Activated T-helper 1 cell treated with anti-CD3 and anti-CD28 coated beads, Interleukin-2, amount 50 U/mL, for 16 hours (primary cell): ENCODE measurements around the gene APBB2.
"Not testable (repeated sequence)": the region's sequence is repeated elsewhere in the genome, so short reads cannot be mapped to it uniquely, and the experiment has no call there.

Experiments used
- DNase-seq, 2 donors: peaks; one replicate each; pipeline ENCODE4 v3.0.0-alpha.2; 2020; ENCODE audit warnings: low read depth in 1 of 2, low spot score in 1 of 2

APBB2 gene

DNA sequence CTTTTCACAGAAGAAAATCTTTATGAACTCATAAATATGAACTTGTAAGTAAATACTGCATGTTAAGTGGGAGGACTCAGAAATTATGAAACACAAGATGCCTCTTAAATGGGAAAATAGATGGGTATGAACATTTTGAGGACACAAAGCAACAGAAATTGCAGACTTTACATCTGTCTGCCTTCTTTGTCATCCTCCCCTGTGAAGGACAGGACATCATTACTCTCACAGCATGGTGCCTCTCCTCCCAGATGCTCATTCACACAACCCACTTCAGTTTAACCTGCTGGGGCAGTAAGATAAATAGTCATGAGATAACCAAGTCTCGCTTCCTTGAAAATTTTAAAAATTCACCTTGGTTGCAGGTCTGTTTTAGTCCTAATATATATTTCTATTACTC lies 144.5 kb downstream of the APBB2 start:
- no peak for DNase-seq

DNA sequence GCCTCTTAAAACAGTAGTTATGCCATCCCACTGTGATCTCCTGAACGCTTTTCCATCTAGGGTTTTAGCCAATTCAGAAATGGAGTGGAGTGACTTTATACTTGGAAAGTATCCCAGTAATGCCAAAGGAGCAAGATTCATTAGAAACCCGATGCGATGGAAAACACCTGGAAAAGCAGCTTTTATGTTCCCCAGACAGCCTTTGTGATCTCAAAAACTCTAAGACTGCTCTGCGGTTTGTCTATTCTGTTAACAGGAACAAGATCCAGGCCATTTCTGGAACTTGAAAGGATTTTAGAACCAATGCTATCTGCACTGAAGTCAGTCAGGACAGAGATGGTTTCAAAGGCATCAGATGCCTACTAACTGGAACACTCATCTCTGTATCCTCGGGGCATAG lies 145.1 kb downstream of the APBB2 start:
- no peak for DNase-seq

DNA sequence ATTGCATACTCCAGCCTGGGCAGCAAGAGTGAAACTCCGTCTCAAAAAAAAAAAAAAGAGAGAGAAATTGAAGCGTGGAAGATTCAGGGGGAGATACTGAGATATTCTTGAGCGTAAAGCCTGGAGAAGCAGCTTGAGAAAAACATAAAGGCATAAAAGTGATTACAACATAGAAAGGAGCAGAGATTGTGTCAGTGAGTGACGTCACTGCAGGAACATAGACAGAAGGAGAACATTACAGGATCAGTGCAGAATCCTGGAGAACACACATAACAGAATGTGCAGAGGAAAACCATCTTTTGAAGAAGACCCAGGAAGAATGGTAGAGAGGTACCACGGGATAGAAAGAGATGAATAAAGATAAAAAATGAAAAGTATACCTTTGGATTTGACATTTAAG lies 147.0 kb downstream of the APBB2 start:
- no peak for DNase-seq

DNA sequence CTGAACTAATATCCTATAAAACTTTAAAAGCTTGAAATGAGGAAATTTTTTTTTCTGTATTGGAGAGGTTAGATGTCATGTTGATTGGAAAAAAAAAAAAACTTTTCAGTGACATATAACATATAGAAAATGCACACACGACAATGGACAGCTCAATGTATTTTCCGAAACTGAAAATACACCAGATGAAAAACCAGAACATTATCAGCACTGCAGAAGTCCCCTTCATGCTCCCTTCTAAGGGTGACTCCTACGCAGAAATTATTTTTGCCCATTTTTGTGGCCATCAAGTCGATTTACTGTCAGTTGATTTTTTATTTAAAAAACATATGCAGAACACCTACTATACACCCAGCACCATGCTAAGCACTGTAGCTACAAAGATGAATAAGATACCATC lies 148.3 kb downstream of the APBB2 start:
- no peak for DNase-seq

DNA sequence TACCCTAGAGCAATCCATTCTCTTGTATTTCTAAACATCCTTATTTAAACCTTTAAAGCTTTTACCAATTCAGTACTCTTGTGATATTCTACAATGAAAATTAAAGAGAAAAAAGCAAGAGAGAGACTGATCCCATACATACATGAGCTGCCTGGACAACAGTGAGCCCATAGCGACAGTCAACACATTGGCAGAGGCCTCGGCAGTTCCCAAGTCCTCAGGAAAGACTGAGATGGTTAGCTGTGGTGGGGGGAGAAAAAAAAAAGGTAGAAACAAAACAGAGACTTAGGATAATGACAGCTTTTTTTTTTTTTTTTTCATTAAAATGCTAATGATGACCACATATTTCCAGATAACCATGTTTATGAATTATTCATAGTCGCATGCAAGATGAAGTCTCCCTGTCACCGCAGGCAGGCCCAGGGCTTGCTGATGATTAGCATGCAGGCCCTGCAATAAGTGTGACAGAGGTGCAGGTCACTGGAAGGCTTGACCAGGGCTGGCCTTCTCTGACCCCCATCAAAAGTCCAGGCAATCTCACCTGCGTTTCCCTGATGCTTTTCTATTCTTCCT lies 148.8 kb downstream of the APBB2 start:
- DNase-seq, result no peak

DNA sequence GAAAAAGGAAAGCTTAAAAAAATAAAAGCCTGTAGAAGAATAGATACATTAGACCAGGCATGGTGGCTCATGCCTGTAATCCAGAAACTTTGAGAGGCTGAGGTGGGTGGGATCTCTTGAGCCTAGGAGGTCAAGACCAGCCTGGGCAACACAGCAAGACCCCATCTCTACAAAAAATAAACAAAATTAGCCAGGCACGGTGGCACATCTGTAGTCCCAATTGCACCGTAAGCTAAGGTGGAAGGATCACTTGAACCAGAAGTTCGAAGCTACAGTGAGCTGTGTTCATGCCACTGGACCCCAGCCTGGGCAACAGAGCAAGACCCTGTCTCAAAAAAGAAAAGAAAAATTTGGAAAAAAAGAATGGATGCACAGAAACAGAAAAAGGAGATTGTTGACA lies 149.4 kb downstream of the APBB2 start:
- DNase-seq, result no peak

DNA sequence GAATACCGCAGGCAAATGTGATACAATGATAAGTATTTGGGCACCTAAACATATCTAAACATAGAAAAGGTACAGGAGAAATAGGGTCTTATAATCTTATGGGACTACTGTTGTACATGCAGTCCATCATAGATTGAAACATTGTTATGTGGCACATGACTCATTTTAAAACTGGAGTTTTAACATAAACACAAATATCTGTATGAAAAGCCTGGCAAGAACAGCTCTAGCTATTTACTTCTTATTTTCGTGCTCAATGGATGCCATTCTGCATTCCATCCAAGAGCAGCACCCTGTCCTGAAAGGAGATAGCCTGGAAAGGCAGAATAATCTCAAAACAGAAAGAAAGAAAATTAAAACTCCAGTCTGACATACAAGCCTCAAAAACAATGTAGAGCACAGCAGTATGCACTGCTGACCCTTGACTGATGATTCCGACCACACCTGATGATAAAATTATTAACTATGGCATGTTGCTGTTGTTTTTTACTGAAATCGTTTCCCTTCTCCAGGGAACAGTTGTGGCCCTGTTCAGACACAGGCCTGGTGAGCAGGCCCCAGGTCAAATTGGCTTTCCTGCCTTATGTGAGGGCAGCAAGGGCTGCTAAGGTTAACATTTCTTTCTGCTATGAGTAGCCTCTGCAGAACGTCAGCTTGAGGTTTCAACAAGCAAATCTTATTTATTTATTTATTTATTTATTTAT lies 152.7 kb downstream of the APBB2 start:
- DNase-seq, result no peak

DNA sequence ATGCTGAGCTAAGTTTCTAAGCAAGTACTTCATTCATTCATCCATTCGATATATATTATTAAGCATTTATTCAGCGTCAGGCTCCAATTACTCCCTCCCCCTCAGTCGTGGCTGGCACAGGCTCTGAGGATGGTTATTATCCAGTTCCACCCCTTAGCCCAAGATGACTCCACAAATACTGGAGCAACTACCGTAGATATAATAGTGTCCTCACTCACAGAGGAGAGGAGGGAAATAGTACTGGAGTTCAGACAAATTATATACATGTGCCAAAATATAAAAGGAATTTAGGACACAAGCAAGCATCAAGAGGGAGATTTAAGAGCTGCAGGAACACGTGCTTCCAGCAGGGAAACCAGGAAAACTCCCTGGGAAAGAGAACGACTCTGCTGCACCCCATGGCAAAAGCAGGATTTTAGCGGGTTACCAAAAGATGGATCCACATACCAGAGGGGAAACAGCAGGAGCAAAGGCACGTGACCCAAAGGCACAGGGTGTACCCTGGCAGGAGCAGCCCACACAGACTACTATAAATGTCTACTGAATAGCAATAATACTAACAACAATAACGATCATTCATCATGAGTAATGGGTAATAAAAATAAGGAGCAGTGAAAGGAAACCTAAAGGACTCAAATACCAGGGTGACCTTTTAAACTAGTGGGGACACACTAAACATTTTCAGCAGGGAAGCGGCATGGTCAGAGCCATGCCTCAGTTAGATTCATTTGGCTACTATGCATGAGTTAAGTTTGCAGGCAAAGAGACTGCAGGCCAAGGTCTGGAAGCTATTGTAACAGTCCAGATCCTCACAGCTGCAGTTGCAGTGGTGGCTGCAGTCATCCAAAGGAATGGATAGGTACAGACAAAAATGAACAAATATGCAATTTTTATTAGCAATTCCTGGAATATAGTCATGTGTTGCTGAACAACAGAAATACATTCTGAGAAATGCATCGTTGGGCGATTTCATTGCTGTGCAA lies 153.7 kb downstream of the APBB2 start:
- no peak for DNase-seq

DNA sequence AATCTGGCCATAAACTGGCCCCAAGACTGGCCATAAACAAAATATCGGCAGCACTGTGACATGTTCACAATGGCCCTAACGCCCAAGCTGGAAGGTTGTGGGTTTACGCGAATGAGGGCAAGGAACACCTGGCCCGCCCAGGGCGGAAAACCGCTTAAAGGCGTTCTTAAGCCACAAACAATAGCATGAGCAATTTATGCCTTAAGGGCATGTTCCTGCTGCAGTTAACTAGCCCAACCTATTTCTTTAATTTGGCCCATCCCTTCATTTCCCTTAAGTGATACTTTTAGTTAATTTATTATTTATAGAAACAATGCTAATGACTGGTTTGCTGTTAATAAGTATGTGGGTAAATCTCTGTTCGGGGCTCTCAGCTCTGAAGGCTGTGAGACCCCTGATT lies 154.9 kb downstream of the APBB2 start:
- not testable (repeated sequence) for DNase-seq

DNA sequence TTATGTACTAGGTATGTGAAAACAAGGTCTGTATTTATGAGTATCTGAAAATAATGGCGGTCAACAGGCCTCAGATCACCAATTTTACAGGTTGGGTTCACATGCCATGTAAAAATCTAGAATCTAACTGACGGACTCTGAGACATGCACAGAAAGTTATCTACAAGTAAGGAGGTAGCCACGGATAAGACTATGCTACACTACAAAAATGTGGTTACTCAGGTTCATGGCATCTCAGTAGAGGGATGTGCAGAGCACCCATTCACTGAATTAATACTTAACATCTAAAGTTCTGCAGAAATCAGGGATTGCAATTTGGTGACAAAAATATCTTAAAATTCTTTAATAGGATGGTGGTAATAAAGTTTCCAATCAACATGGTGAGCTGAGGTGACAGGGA lies 155.9 kb downstream of the APBB2 start:
- no peak for DNase-seq

DNA sequence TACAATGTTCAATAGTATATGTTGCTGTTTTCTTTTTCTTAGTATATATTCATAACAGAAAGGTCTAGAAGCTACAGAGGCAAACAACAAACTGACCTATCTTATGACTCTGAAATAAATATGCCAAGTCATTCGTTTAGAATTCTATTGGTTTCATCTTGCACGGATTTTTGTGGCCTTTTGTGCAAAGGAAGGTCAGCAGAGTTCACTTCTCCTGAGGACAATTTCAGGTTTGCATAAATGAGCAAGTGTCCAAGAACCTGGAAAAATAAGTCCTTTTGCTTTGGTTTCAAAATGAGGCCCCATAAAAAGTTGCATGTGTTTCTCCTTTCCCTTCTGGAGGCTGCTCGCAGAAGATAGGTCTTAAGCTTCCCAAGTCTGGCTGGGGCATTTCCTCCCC lies 156.9 kb downstream of the APBB2 start:
- no peak for DNase-seq

DNA sequence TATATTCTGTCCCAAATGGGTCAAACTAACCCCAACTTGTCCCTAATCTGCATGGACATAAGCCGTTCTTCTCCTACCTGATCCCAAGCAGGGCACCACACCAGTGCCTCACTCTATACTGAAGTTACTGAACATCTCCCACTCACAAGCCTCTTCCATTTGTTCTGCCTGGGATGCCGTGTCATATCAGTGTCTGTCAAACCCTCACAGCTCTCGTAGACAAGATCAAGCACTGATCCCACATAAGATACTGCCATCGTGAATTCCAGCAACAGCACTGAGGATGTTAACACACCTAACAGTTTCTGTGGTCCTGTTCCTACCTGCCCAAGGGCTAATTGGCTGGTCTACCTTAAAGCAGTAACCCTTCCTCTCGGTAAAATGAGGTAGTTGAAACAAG lies 162.1 kb downstream of the APBB2 start:
- DNase-seq, result no peak

DNA sequence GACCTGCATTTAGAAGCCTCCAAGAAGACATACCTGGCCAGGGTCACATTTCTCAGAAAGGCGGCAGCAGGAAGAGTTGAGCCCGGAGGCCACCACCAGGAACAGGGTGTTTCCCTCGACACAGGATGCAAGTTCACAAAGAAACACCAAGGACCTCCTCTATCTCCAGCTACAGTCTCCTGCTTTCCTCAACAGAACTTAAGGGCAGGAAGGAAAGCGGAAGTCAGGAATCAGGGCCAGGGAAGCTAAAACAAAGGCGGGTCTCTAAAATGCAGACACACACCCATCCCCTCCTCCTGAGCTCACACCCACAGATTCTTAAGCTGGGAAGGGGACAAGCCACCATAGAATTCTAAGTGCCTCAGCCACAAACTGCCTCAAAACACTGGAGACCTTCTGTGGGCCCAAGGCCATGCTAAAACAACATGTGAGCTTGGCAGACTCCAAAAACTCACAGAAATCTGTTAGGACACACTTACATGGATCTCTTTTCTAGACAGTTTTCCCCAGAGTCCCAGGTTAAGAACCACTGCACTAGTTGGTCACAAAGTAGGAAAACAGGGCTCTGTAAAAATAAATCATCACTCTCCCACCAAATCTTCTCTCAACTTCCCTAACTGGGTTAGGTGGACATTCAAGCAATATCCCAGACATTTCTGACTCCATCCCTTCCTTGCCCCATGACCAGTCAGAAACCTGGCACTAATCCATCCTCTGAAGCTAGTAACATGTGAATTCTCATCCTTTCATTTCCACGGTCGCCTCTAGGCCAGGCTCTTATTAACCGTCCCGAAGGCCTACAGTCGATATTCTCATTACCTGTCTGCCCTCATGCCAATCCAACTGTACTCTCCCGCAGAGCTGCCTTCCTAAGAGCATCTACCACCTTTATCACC lies 163.2 kb downstream of the APBB2 start:
- DNase-seq, result no peak

DNA sequence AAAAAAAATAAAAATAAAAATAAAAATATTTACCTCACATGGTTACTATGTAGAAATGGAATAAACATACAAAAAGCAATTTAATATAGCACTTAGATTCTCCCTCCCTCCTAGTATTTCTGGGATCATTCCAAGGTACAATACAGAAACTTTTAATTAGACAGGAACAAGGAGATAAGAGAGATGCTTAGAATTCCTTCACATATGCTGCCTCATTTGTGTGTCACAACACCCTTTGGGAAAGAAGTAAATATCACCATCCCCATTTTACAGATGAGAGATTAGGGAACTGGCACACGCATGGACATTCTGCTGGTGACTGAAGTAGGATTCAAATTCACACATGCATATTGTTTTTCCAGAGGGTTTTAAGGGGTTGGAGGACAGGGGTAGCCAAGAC lies 164.2 kb downstream of the APBB2 start:
- DNase-seq, result no peak

DNA sequence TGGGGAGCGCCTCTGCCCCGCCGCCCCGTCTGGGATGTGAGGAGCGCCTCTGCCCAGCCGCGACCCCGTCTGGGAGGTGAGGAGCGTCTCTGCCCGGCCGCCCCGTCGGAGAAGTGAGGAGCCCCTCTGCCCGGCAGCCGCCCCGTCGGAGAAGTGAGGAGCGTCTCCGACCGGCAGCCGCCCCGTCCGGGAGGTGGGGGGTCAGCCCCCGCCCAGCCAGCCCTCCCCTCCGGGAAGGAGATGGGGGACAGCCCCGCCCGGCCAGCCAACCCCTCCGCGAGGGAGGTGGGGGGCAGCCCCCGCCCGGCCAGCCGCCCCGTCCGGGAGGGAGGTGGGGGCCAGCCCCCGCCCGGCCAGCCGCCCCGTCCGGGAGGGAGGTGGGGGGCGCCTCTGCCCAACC lies 165.2 kb downstream of the APBB2 start:
- DNase-seq, result not testable (repeated sequence)

DNA sequence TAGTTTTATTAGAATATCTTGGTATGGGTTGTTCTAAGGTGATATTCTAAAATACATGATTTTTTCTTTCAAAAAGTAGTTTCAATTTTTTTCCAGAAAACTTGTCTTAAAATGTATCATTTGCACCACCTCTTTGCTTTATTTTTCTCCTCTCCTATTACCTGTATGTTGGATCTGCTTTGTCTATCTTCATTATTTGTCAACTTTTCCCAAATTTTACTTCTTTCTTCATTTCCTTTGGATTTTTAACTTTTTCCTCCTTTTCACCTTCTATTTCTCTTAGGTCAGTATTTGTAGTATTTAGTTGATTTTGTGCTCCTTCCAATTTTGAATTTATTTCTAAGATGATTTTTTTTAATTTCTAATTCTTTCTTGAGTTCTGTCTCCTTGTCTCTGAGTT lies 169.6 kb downstream of the APBB2 start:
- no peak for DNase-seq

DNA sequence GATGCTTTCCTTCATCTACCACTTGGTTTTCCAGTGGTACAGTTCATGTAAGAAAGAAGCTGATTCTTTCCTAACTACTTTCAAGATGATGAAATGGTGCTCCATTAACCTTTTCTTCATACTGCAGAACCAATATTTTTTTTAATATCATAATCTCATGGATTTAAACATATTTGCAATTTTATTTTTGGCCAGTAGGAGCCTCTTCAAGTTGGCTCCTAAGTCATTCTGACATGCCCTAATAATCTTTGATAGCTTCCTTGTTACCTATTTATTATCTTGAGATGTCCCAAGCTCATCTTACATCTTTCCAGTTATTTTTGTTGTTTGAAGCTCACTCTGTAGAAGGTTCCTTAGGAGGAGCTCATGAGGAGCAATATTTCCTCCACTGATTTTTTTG lies 170.2 kb downstream of the APBB2 start:
- DNase-seq, result no peak

DNA sequence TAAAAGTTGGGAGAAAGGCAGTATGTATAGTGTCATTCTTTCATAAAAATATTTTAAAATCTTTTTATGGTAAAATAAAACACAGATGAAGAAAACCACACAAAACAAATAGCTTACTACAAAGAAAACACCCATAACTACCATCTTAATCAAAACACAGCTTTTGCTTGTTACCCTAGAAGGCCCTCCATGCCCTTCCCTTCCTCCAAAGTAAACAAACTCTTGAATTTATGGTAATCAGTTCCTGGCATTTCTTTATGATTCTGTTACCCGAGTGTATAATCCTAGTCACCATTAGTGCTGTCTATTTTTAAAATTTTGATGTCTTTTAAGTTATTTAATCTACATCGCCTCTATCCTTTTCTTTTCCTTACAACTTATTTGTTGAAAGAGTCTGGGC lies 170.9 kb downstream of the APBB2 start:
- no peak for DNase-seq

DNA sequence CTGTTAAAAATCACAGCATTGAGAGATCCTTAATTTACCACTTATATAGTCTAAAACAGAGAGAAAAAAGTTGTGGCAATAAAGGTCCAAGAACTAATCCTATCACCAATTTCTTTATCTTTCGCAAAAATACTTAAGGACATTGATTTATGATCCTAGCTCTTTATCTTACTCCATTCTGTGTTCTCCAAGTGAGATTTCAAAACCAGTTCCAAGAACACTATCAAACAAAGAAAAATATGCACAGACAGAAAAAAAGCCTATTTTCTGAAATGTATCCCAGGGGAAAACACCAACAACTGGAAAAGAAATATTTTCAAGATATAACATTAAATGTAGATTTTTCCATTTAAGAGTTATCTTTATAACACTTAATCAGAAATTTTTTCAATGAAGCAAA lies 172.8 kb downstream of the APBB2 start:
- no peak for DNase-seq

DNA sequence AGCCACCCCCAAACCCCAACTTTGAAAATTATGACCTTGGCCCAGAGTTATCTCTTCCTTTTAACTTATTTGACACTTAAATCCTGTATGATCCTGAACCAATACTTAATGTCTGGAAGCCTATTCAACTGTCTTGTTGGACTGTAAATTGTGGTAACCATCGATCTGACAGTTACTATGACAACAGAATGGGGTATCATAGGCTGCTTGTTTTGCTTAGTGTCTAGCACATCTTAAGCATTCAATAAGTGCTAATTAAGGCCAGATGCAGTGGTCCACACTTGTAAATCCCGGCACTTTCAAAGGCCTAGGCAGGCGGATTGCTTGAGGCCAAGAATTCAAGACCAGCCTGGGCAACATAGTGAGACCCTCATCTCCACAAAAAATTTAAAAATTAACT lies 175.0 kb downstream of the APBB2 start:
- DNase-seq, result no peak

DNA sequence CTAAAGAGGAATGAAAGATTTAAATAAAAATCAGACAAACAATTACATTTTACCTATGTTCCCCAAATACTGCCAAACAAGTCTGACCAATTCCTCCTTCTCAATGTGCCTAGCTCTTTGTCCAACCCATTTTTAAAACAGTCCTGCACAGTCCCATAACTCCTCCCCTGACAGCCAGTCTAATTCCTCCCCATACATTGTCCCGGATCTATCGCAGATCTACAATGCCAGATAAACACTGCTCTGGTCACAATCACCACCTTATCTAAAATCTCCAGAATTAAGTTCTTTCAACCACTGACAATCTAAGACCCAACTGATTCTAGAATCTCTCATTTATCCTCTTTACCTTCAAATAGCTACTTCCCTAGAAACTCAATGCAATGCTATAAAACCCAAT lies 176.0 kb downstream of the APBB2 start:
- DNase-seq, result no peak
